Tibial nerve (tissue), 4 donors: ENCODE results near the gene EMID1. TPM values are rescaled to one million over a fixed set of nuclear protein-coding genes. Genes with fewer than 3 reads are reported as not detected.

Experiments
- DNase-seq, 2 donors: peaks; one replicate each; pipeline ENCODE4 v3.0.0-alpha.2; 2019; ENCODE audit warnings: low spot score in 2 of 2
- H3K27ac ChIP-seq, 4 donors: fragments of 200-600 bp; sonication (generic) in 3 of 4; one replicate each; pipeline ENCODE4 v1.5.1; 2017 to 2019; ENCODE audit warnings: mild to moderate bottlenecking in 1 of 4
- H3K27me3 ChIP-seq, 2 donors: fragments of 200-600 bp; sonication (generic) in 1 of 2; one replicate each; pipeline versions ENCODE4 v1.5.1 to v1.6.0; 2017 to 2019
- H3K36me3 ChIP-seq, 3 donors: fragments of 200-600 bp; sonication (generic); one replicate each; pipeline ENCODE4 v1.5.1; 2018 to 2019
- H3K4me1 ChIP-seq, 4 donors: fragments of 200-600 bp; sonication (generic) in 3 of 4; one replicate each; pipeline ENCODE4 v1.5.1; 2017 to 2019
- H3K4me3 ChIP-seq, 4 donors: fragments of 200-600 bp; sonication (generic) in 3 of 4; one replicate each; pipeline ENCODE4 v1.5.1; 2017 to 2019; ENCODE audit warnings: mild to moderate bottlenecking in 1 of 4, moderate library complexity in 1 of 4
- H3K9me3 ChIP-seq, 4 donors: fragments of 200-600 bp; sonication (generic) in 3 of 4; one replicate each; pipeline ENCODE4 v1.5.1; 2017 to 2019
- EP300 ChIP-seq, 2 donors: sonication (generic); formaldehyde crosslinking; IDR thresholded peaks; one replicate each; pipeline ENCODE4 v1.6.1; 2017; ENCODE audit warnings: antibody characterized with exemption in 2 of 2, mild to moderate bottlenecking in 1 of 2
- POLR2A ChIP-seq, 2 donors: fragments of 450-650 bp; IDR thresholded peaks; one replicate each; pipeline ENCODE4 v1.6.1; 2017; ENCODE audit warnings: antibody characterized with exemption in 2 of 2, mild to moderate bottlenecking in 2 of 2, moderate library complexity in 2 of 2
- WGBS, 2 donors: methylation state at CpG; one replicate each; pipeline ENCODE4 v1.1.5; 2018; 5-methylcytosine and 5-hydroxymethylcytosine counted together
- total RNA-seq, 4 donors: library from RNA; depleted of rRNA; stranded (reverse); fragments of >200 nt; gene quantifications; one replicate each; pipeline ENCODE4 v1.1.0, GENCODE V29; 2016
- TF ChIP-seq, protein P1 (sequence below), 5 experiments: fragments of 200-600 bp in 3 of 5; fragments of 450-650 bp in 2 of 5; sonication (generic) in 3 of 5; IDR thresholded peaks; one replicate each; pipeline ENCODE4 v1.5.1; 2016 to 2019; ENCODE audit warnings: antibody characterized with exemption in 5 of 5, mild to moderate bottlenecking in 3 of 5, moderate library complexity in 2 of 5

The EMID1 gene
- total RNA-seq, 4 donors from 2014 or later = 1.0 to 9.9 (median 3.0) TPM

DNA sequence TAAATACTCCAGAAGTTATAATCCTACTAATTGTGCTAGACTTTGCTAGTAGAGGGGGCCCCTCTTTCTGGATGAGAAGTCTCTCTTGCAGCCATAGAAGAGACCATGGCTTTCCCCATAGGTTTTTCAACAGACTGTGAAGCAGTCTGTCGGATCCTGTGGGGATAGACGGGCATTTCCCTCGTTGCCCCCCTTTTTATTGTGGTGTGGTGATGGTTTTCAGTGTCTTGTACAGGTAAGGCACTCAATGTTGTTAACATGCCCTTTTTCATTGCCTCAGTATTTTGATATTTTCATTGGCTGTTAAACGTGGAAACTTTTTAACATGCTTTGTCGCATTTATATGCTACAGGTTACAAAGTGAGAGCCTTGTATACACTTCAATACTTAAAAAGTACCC lies 84.4 kb downstream of the EMID1 start:
- Histone ChIP-seq H3K36me3 (peaks cover 9 to 94% (median 30%) of the 10 kb centered on the region in 3 donors), H3K27me3 (no peaks in the 10 kb centered on the region), H3K4me1 (peaks cover 0 to 44% (median 5%) of the 10 kb centered on the region in 4 donors), H3K4me3 (no peak overlapping the region), H3K27ac (no peak overlapping the region), H3K9me3 (no peaks in the 10 kb centered on the region)
- no peak for DNase-seq
- WGBS, 2 donors = 54 to 56% methylated on average over 5 of the region's 5 CpGs
- TF ChIP-seq, protein P1, sequence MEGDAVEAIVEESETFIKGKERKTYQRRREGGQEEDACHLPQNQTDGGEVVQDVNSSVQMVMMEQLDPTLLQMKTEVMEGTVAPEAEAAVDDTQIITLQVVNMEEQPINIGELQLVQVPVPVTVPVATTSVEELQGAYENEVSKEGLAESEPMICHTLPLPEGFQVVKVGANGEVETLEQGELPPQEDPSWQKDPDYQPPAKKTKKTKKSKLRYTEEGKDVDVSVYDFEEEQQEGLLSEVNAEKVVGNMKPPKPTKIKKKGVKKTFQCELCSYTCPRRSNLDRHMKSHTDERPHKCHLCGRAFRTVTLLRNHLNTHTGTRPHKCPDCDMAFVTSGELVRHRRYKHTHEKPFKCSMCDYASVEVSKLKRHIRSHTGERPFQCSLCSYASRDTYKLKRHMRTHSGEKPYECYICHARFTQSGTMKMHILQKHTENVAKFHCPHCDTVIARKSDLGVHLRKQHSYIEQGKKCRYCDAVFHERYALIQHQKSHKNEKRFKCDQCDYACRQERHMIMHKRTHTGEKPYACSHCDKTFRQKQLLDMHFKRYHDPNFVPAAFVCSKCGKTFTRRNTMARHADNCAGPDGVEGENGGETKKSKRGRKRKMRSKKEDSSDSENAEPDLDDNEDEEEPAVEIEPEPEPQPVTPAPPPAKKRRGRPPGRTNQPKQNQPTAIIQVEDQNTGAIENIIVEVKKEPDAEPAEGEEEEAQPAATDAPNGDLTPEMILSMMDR (IDR thresholded peaks at IDR 0.05) = no peak
- no peak for TF ChIP-seq EP300 (IDR thresholded peaks at IDR 0.05)
- TF ChIP-seq POLR2A (IDR thresholded peaks at IDR 0.05) = no peak

DNA sequence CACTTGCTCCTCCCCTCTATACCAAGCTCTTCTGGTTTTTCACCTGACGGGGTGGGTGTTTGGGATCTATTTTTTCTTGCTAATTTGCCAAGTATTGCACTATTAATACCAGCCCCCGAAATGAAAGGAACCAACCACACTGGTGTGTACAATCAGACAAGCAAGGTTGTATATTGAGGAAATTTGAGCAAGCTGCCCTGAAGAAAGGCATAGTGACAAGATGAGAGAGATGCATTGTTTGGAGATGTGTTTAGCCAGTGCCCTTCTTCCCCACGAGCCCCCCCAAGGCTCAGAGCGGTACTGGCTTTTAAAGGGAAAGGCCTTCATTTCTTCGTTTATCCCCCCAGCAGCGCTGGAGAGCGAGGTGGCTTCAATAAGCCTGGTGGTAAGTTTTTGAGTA lies 85.5 kb downstream of the EMID1 start:
- Histone ChIP-seq H3K27ac (peak overlapping the region in 1 of 4 donors; percentile 27), H3K4me3 (no peak overlapping the region), H3K27me3 (no peaks in the 10 kb centered on the region), H3K9me3 (no peaks in the 10 kb centered on the region), H3K36me3 (peaks cover 9 to 94% (median 32%) of the 10 kb centered on the region in 3 donors), H3K4me1 (peaks cover 0 to 44% (median 5%) of the 10 kb centered on the region in 4 donors)
- DNase-seq = no peak
- TF ChIP-seq, protein P1 (IDR thresholded peaks at IDR 0.05) = no peak
- no peak for TF ChIP-seq POLR2A (IDR thresholded peaks at IDR 0.05)
- no peak for TF ChIP-seq EP300 (IDR thresholded peaks at IDR 0.05)
- WGBS, 2 donors = 45 to 56% methylated on average over 7 of the region's 7 CpGs

DNA sequence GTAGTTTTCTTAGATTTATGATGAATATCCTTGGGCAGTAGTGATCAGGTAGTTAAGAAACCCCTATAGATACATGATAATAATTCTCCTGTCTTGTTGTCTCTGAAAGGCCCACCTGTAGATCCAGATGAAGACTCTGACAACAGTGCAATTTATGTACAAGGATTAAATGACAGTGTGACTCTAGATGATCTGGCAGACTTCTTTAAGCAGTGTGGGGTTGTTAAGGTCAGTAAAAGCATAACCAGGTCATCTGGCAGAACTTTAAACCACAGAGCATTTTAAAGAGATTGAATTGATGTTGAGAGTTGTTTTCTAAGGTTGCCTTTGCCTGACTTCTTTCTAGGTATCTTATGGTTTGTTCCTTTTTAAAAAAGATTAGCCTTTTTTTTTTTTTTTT lies 86.7 kb downstream of the EMID1 start:
- no peak for DNase-seq
- TF ChIP-seq POLR2A (IDR thresholded peaks at IDR 0.05) = no peak
- TF ChIP-seq EP300 (IDR thresholded peaks at IDR 0.05) = no peak
- TF ChIP-seq, protein P1 (IDR thresholded peaks at IDR 0.05) = no peak
- no peak overlapping the region for H3K4me3 ChIP-seq
- peaks cover 12 to 97% (median 38%) of the 10 kb centered on the region in 3 donors for H3K36me3 ChIP-seq
- no peaks in the 10 kb centered on the region for H3K9me3 ChIP-seq
- H3K27ac ChIP-seq = no peak overlapping the region
- H3K27me3 ChIP-seq = no peaks in the 10 kb centered on the region
- peaks cover 0 to 39% (median 5%) of the 10 kb centered on the region in 4 donors for H3K4me1 ChIP-seq

DNA sequence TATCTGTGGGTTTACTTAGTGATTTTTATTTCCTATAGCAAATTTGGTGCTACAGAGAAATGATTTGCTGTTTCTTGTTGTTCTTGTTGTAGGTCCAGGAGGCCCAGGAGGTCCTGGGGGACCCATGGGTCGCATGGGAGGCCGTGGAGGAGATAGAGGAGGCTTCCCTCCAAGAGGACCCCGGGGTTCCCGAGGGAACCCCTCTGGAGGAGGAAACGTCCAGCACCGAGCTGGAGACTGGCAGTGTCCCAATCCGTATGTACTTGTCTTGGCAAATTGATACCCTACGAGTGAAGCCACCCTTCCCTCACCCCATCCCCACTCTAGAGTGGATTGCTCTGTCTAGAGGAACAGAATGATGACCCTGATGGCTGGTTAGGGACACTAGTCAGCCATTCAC lies 92.9 kb downstream of the EMID1 start:
- TF ChIP-seq, protein P1 (IDR thresholded peaks at IDR 0.05) = no peak
- TF ChIP-seq POLR2A (IDR thresholded peaks at IDR 0.05) (no peak), EP300 (IDR thresholded peaks at IDR 0.05) (no peak)
- Histone ChIP-seq H3K4me1 (peaks cover 0 to 17% (median 10%) of the 10 kb centered on the region in 4 donors), H3K27ac (no peak overlapping the region), H3K27me3 (no peaks in the 10 kb centered on the region), H3K4me3 (no peak overlapping the region), H3K36me3 (peaks cover 6 to 83% (median 55%) of the 10 kb centered on the region in 3 donors), H3K9me3 (no peaks in the 10 kb centered on the region)
- WGBS, 2 donors = 66 to 86% methylated on average over 8 of the region's 8 CpGs
- no peak for DNase-seq

DNA sequence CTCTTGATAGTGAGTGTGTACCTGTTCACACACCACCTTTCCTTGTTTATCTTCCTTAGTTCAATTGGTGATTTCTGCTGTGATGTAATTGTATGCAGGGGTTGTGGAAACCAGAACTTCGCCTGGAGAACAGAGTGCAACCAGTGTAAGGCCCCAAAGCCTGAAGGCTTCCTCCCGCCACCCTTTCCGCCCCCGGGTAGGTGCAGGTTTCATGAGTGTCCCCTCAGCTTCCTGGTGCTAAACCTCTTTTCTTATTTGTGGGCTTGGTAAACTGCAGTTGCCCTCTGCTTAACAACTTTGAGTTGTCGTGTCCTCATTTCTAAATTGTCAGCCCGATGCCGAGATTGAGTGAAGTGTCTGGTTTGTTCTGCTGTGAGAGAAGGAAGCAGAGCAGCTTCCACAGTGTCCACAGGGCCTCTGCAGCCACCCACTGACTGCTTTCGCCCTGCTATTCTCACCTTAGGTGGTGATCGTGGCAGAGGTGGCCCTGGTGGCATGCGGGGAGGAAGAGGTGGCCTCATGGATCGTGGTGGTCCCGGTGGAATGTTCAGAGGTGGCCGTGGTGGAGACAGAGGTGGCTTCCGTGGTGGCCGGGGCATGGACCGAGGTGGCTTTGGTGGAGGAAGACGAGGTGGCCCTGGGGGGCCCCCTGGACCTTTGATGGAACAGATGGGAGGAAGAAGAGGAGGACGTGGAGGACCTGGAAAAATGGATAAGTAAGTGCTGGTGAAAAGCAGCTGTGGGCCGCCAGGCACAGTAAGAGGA lies 93.6 kb downstream of the EMID1 start:
- H3K4me1 ChIP-seq = peaks cover 0 to 17% (median 10%) of the 10 kb centered on the region in 4 donors
- 86 to 87% methylated on average over 19 of the region's 19 CpGs for WGBS, 2 donors
- H3K27ac ChIP-seq = no peak overlapping the region
- no peaks in the 10 kb centered on the region for H3K9me3 ChIP-seq
- H3K4me3 ChIP-seq = no peak overlapping the region
- peaks cover 3 to 76% (median 51%) of the 10 kb centered on the region in 3 donors for H3K36me3 ChIP-seq
- H3K27me3 ChIP-seq = no peaks in the 10 kb centered on the region
- DNase-seq = no peak
- TF ChIP-seq POLR2A (IDR thresholded peaks at IDR 0.05) (no peak), EP300 (IDR thresholded peaks at IDR 0.05) (no peak)
- TF ChIP-seq, protein P1 (IDR thresholded peaks at IDR 0.05) = no peak
